Hepatocyte (in vitro differentiated cells): ENCODE data around the gene EYA4.

Experiments
- CTCF ChIP-seq: fragments of 200-600 bp; sonication (generic); IDR thresholded peaks from 2 replicates; pipeline ENCODE4 v1.5.1; 2016; ENCODE audit warnings: antibody characterized with exemption, mild to moderate bottlenecking; ENCODE audit not compliant: poor library complexity
- EZH2 ChIP-seq: fragments of 200-600 bp; sonication (generic); IDR thresholded peaks from 2 replicates; pipeline ENCODE4 v1.6.1; 2016; ENCODE audit warnings: antibody characterized with exemption, mild to moderate bottlenecking, borderline replicate concordance
- EZH2phosphoT487 ChIP-seq: fragments of 200-600 bp; sonication (generic); IDR thresholded peaks from one replicate; pipeline ENCODE4 v1.6.1; 2018; ENCODE audit warnings: antibody characterized with exemption, mild to moderate bottlenecking, low read depth, moderate library complexity; ENCODE audit not compliant: unreplicated experiment, severe bottlenecking

DNA sequence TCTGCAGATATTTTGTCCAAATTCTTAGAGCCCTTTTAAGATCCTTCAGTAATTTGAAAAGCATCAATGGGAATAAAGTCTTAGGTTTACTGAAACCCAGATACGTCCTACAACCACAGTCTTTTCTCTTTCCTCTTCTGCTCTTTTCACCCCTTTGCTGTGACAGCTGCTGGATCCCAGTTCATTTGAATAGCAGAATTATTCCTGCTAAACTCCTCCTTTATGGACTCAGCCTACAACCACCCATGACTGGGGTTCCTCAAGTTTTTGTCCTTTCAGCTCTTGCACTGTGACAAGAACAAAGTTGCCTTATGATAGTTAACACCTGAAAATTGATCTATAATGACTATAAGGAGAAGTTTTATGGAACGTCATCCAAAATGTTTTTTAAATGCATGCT, 237.5 kb downstream of the EYA4 start:
- TF ChIP-seq CTCF (no peak), EZH2 (no peak), EZH2phosphoT487 (no peak)
